ENCODE measurements around the gene ITGA6. TPM values are rescaled to one million over a fixed set of nuclear protein-coding genes. Genes with fewer than 3 reads are reported as not detected.

ITGA6 gene
- total and polyA plus RNA-seq, 2 experiments from 2014 or later, result 16.7 to 64.8 TPM

GRCh38 chr2:172395503-172395902, 31.9 kb upstream of the ITGA6 start:
- H2AFZ ChIP-seq, result no peak overlapping the region
- no peaks in the 10 kb centered on the region for H3K9me3 ChIP-seq (ENCODE audit: low read depth)
- no peaks in the 10 kb centered on the region for H3K9me2 ChIP-seq (replicated peaks; ENCODE audit: insufficient read depth)
- TF ChIP-seq EZH2phosphoT487 (IDR thresholded peaks at IDR 0.05; ENCODE audit: low read depth, severe bottlenecking, unreplicated experiment) (no peak), CTCF (IDR thresholded peaks at IDR 0.05; ENCODE audit: poor library complexity) (no peak), EZH2 (IDR thresholded peaks at IDR 0.05; ENCODE audit: borderline replicate concordance) (no peak)
- WGBS (ENCODE audit: low lambda C conversion rate, missing lambda C conversion rate), result 78% methylated on average over 3 of the region's 3 CpGs
- no peaks in the 10 kb centered on the region for H3K79me2 ChIP-seq
- no peak overlapping the region for H3K27ac ChIP-seq
- no peaks in the 10 kb centered on the region for H3K36me3 ChIP-seq (replicated peaks; ENCODE audit: insufficient read depth, low read depth)
- H3K4me2 ChIP-seq, result no peak overlapping the region
- DNase-seq (ENCODE audit: low spot score), result no peak
- no peak overlapping the region for H3K4me3 ChIP-seq
- no peaks in the 10 kb centered on the region for H3K4me1 ChIP-seq (ENCODE audit: insufficient read depth)
- H3K27me3 ChIP-seq, result no peaks in the 10 kb centered on the region
- H4K20me1 ChIP-seq (ENCODE audit: insufficient read depth, poor library complexity, severe bottlenecking), result no peaks in the 10 kb centered on the region

- Histone ChIP-seq H3K4me3 (no peak overlapping the region), H3K4me1 (ENCODE audit: insufficient read depth) (no peaks in the 10 kb centered on the region), H3K9me2 (replicated peaks; ENCODE audit: insufficient read depth) (no peaks in the 10 kb centered on the region), H3K79me2 (no peaks in the 10 kb centered on the region), H3K27me3 (no peaks in the 10 kb centered on the region), H3K4me2 (no peak overlapping the region), H2AFZ (no peak overlapping the region), H3K9me3 (ENCODE audit: low read depth) (no peaks in the 10 kb centered on the region), H4K20me1 (ENCODE audit: insufficient read depth, poor library complexity, severe bottlenecking) (no peaks in the 10 kb centered on the region), H3K36me3 (replicated peaks; ENCODE audit: insufficient read depth, low read depth) (no peaks in the 10 kb centered on the region), H3K27ac (no peak overlapping the region)
- DNase-seq (ENCODE audit: low spot score), result no peak
- TF ChIP-seq CTCF (IDR thresholded peaks at IDR 0.05; ENCODE audit: poor library complexity) (no peak), EZH2 (IDR thresholded peaks at IDR 0.05; ENCODE audit: borderline replicate concordance) (no peak), EZH2phosphoT487 (IDR thresholded peaks at IDR 0.05; ENCODE audit: low read depth, severe bottlenecking, unreplicated experiment) (no peak)
- WGBS (ENCODE audit: low lambda C conversion rate, missing lambda C conversion rate), result 65% methylated on average over 6 of the region's 6 CpGs
These were observed 30.1 kb upstream of the ITGA6 start for GRCh38 chr2:172397148-172397834.

- Histone ChIP-seq H3K4me3 (no peak overlapping the region), H3K36me3 (replicated peaks; ENCODE audit: insufficient read depth, low read depth) (no peaks in the 10 kb centered on the region), H3K9me3 (ENCODE audit: low read depth) (no peaks in the 10 kb centered on the region), H3K27ac (no peak overlapping the region), H3K4me2 (no peak overlapping the region), H2AFZ (no peak overlapping the region), H3K4me1 (ENCODE audit: insufficient read depth) (no peaks in the 10 kb centered on the region), H3K27me3 (no peaks in the 10 kb centered on the region), H3K9me2 (replicated peaks; ENCODE audit: insufficient read depth) (no peaks in the 10 kb centered on the region), H3K79me2 (no peaks in the 10 kb centered on the region), H4K20me1 (ENCODE audit: insufficient read depth, poor library complexity, severe bottlenecking) (no peaks in the 10 kb centered on the region)
- TF ChIP-seq CTCF (IDR thresholded peaks at IDR 0.05; ENCODE audit: poor library complexity) (no peak), EZH2phosphoT487 (IDR thresholded peaks at IDR 0.05; ENCODE audit: low read depth, severe bottlenecking, unreplicated experiment) (no peak), EZH2 (IDR thresholded peaks at IDR 0.05; ENCODE audit: borderline replicate concordance) (no peak)
- no peak for DNase-seq (ENCODE audit: low spot score)
- WGBS (ENCODE audit: low lambda C conversion rate, missing lambda C conversion rate), result 81% methylated on average over 2 of the region's 2 CpGs
These were observed 28.9 kb upstream of the ITGA6 start for GRCh38 chr2:172398440-172398839.
